H1 (cell line): ENCODE results near the gene TNRC6A. TPM values are rescaled to one million over a fixed set of nuclear protein-coding genes. Genes with fewer than 3 reads are reported as not detected.

Source experiments
- SIN3A ChIP-seq, 2 experiments: IDR thresholded peaks in 1 of 2; conservative IDR thresholded peaks in 1 of 2; 2 replicates each; pipeline ENCODE4 v1.6.1; 2011 to 2012; ENCODE audit warnings: low read length in 2 of 2, improper control_type of control experiment in 1 of 2, low read depth in 1 of 2, mild to moderate bottlenecking in 1 of 2
- polyA plus RNA-seq, 7 experiments: library from polyadenylated mRNA; depleted of rRNA in 3 of 7; stranded (reverse) in 5 of 7; unstranded in 2 of 7; fragments of >200 nt in 5 of 7; fragments of 200-250 nt in 2 of 7; gene quantifications; 1 replicate in 5 of 7; 2 replicates in 1 of 7; 4 replicates in 1 of 7; pipeline versions ENCODE4 v1.2.1 to v1.2.3, GENCODE V29; 2011 to 2013; ENCODE audit warnings: missing spikeins in 2 of 7, mixed read lengths in 2 of 7
- total RNA-seq: library from RNA; stranded (reverse); fragmentation: NEBNext Ultra II Directional; extraction: Animal tissue kit (Norgen Biotek cat#: 25700); gene quantifications from 2 replicates; pipeline ENCODE4 v1.2.1, GENCODE V29; 2021

The TNRC6A gene
- total and polyA plus RNA-seq, 2 of the 8 experiments (the other 6 are each of a cell fraction or from before 2014, with no cell fraction given): 67.6 to 103 TPM

GRCh38 chr16:24825696-24826095, 96.2 kb downstream of the TNRC6A start (continued):
- no peak for TF ChIP-seq SIN3A (conservative IDR thresholded peaks at IDR 0.05 in 1 of 2, IDR thresholded peaks at IDR 0.05 in 1 of 2; ENCODE audit: low read depth in 1 of 2, low read length in 2 of 2)
